GM12878 (cell line): ENCODE results near the gene TRIM7. TPM values are rescaled to one million over a fixed set of nuclear protein-coding genes. Genes with fewer than 3 reads are reported as not detected.
A peak's percentile ranks its signal among the peaks of the same experiment; 100 is the strongest.

ENCODE experiments used
- ATAC-seq: fragments of 200-7000 bp; cut with Tn5 transposase; 3 replicates; pipeline ENCODE4 v1.9.1; 2020; ENCODE audit warnings: mild to moderate bottlenecking, moderate library complexity
- BruUV-seq: library from RNA; stranded (reverse); fragments of 400-500 nt; replicated peaks from 2 replicates; lab custom pipeline; 2021; lab: Mats Ljungman, UMichigan
- CTCF ChIA-PET: fragments of 300-600 bp; sonication (Branson Sonifier 250); formaldehyde crosslinking; extraction: SDS; loops from one replicate; lab custom pipeline; 2021; ENCODE audit warnings: inconsistent platforms; lab: Yijun Ruan, JAX
- POLR2A ChIA-PET: fragments of 350-600 bp; formaldehyde crosslinking; extraction: SDS; loops from one replicate; lab custom pipeline; 2021; ENCODE audit warnings: inconsistent platforms; lab: Charles Lee
- RAD21 ChIA-PET: fragments of 300-600 bp; sonication (Branson Sonifier 250); formaldehyde crosslinking; loops from one replicate; lab custom pipeline; 2023; ENCODE audit warnings: antibody characterized with exemption; ENCODE audit not compliant: unreplicated experiment; lab: Charles Lee
- SMC1A ChIA-PET: fragments of 300-600 bp; sonication (Branson Sonifier 250); formaldehyde crosslinking; loops from one replicate; lab custom pipeline; 2023; ENCODE audit not compliant: unreplicated experiment, uncharacterized antibody; lab: Charles Lee
- DNase-seq: peaks from one replicate; pipeline ENCODE4 v3.0.0-alpha.2; 2011; ENCODE audit warnings: low read depth, low spot score
- FAIRE-seq: peaks from 3 replicates; lab custom pipeline; 2011; peaks lifted over from hg19 to GRCh38; lab: Jason Lieb, UNC
- H2AFZ ChIP-seq: 2 replicates; pipeline ENCODE4 v1.6.0; 2011; ENCODE audit warnings: low read depth, low read length, control low read depth; ENCODE audit not compliant: control insufficient read depth
- H3K27ac ChIP-seq: 2 replicates; pipeline ENCODE4 v1.5.1; 2011; ENCODE audit warnings: control low read depth; ENCODE audit not compliant: control insufficient read depth, insufficient read depth
- H3K27me3 ChIP-seq, 2 experiments: replicated peaks in 1 of 2; 2 replicates each; pipeline versions ENCODE4 v1.6.0 to v1.6.1; 2011; ENCODE audit warnings: low read length in 1 of 2; ENCODE audit not compliant: control insufficient read depth in 2 of 2, insufficient read depth in 2 of 2
- H3K36me3 ChIP-seq, 2 experiments: 2 replicates each; pipeline ENCODE4 v1.5.1; 2011; ENCODE audit warnings: low read length in 1 of 2; ENCODE audit not compliant: control insufficient read depth in 2 of 2, insufficient read depth in 2 of 2
- H3K4me1 ChIP-seq: 2 replicates; pipeline ENCODE4 v1.6.1; 2011; ENCODE audit warnings: mild to moderate bottlenecking, low read length, moderate library complexity, mixed read lengths; ENCODE audit not compliant: control insufficient read depth, insufficient read depth
- H3K4me2 ChIP-seq: 2 replicates; pipeline ENCODE4 v1.6.0; 2011; ENCODE audit warnings: control low read depth; ENCODE audit not compliant: control insufficient read depth, insufficient read depth
- H3K4me3 ChIP-seq: fragments of 200-600 bp; sonication (generic); 2 replicates; pipeline ENCODE4 v1.5.1; 2016
- H3K79me2 ChIP-seq: 2 replicates; pipeline ENCODE4 v1.6.0; 2011; ENCODE audit warnings: low read length; ENCODE audit not compliant: control insufficient read depth, insufficient read depth
- H3K9ac ChIP-seq: 2 replicates; pipeline ENCODE4 v1.8.0; 2011; ENCODE audit warnings: low read length, control low read depth, mixed read lengths; ENCODE audit not compliant: control insufficient read depth, insufficient read depth
- H3K9me3 ChIP-seq: replicated peaks from 3 replicates; pipeline ENCODE4 v1.5.1; 2011; ENCODE audit warnings: mild to moderate bottlenecking, low read length; ENCODE audit not compliant: control insufficient read depth, insufficient read depth
- H4K20me1 ChIP-seq: 2 replicates; pipeline ENCODE4 v1.6.0; 2011; ENCODE audit not compliant: control insufficient read depth, insufficient read depth
- BHLHE40 ChIP-seq, 2 experiments: fragments of 450-650 bp in 1 of 2; IDR thresholded peaks; 2 replicates each; pipeline ENCODE4 v1.6.1; 2011 to 2017; ENCODE audit warnings: low read depth in 2 of 2, borderline replicate concordance in 1 of 2, improper control_type of control experiment in 1 of 2, low read length in 1 of 2, mild to moderate bottlenecking in 1 of 2
- KAT2A ChIP-seq: conservative IDR thresholded peaks from 2 replicates; pipeline ENCODE4 v1.6.1; 2011; ENCODE audit warnings: low read depth, low read length; ENCODE audit not compliant: control insufficient read depth
- SIX5 ChIP-seq: IDR thresholded peaks from 2 replicates; pipeline ENCODE4 v1.6.1; 2011; ENCODE audit warnings: mild to moderate bottlenecking, low read depth, low read length, moderate library complexity; ENCODE audit not compliant: severe bottlenecking
- SMARCA5 ChIP-seq: fragments of 450-650 bp; IDR thresholded peaks from 2 replicates; pipeline ENCODE4 v1.6.1; 2017; ENCODE audit warnings: mild to moderate bottlenecking
- TCF12 ChIP-seq: IDR thresholded peaks from 2 replicates; pipeline ENCODE4 v1.6.1; 2011; ENCODE audit warnings: low read depth, mild to moderate bottlenecking, low read length
- WGBS: methylation state at CpG from one replicate; pipeline ENCODE4 v1.1.6; 2016; ENCODE audit warnings: low lambda C conversion rate; ENCODE audit not compliant: insufficient replicate concordance, insufficient coverage; ENCODE audit errors: missing lambda C conversion rate; 5-methylcytosine and 5-hydroxymethylcytosine counted together
- in situ Hi-C: fragments of 300-500 bp; cut with MboI; formaldehyde crosslinking; loops from 9 replicates; pipeline ENCODE4 v1.14.3; 2018; ENCODE audit warnings: mixed read lengths
- intact Hi-C: fragments of 100-400 bp; cut with micrococcal nuclease; formaldehyde crosslinking; loops from one replicate; pipeline ENCODE4 v1.14.2; 2022; ENCODE audit not compliant: unreplicated experiment
- polyA plus RNA-seq, 11 experiments: library from polyadenylated mRNA; depleted of rRNA in 4 of 11; unstranded in 6 of 11; stranded (reverse) in 5 of 11; fragments of >200 nt; fragmentation: Nextera tagmentation in 4 of 11; fragmentation: Illumina TruSeq in 1 of 11; extraction: Ambion mirVana in 4 of 11; extraction: Trizol in 1 of 11; gene quantifications; 1 replicate in 1 of 11; 2 replicates in 10 of 11; pipeline versions ENCODE4 v1.2.1 to v1.2.3, GENCODE V29; 2011 to 2016; ENCODE audit warnings: inconsistent platforms in 2 of 11, missing spikeins in 2 of 11, low read depth in 1 of 11
- total RNA-seq, 4 experiments: library from RNA; depleted of rRNA in 3 of 4; stranded (reverse); fragments of >200 nt in 3 of 4; fragmentation: Illumina TruSeq in 1 of 4; extraction: Trizol in 1 of 4; gene quantifications; 2 replicates each; pipeline versions ENCODE4 v1.2.1 to v1.2.3, GENCODE V29; 2013 to 2021
- TF ChIP-seq, protein P1 (sequence below): fragments of 450-650 bp; IDR thresholded peaks from 2 replicates; pipeline ENCODE4 v1.6.1; 2017; ENCODE audit warnings: mild to moderate bottlenecking
- TF ChIP-seq, protein P2 (sequence below): fragments of 450-650 bp; IDR thresholded peaks from 2 replicates; pipeline ENCODE4 v1.6.1; 2016; ENCODE audit warnings: mild to moderate bottlenecking
- TF ChIP-seq, protein P3 (sequence below): fragments of 450-650 bp; IDR thresholded peaks from 2 replicates; pipeline ENCODE4 v1.6.1; 2018; ENCODE audit warnings: mild to moderate bottlenecking, low read depth, moderate library complexity; ENCODE audit not compliant: partially characterized antibody

Gene TRIM7
- total and polyA plus RNA-seq, 10 of the 15 experiments (the other 5 are each of a cell fraction or from before 2014, with no cell fraction given), result 0.02 to 1.6 (median 0.41) TPM

DNA sequence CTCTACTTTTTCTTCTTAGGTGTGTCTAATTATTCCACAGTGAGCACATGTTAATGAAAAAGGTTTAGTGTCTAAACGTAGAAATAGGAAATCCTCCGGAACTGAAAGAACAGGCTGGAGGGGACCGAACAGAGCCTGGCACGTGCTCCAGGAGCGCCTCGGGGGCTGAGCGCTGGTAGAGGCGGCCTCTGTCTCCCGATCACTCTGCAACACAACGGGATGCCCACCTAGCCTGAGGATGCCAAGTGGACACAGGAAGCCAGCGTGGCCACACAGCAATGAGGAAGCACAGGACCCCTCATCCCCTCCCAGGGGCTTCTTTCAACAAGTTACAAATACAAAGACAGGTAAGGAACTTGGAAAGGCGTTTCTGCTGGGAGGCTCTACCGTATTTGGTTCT lies 19.4 kb downstream of the TRIM7 start:
- RAD21 ChIA-PET, result interaction anchor here (0.9 to 2.2 kb wide), 9 partner anchors 11 to 381 kb away, joined by 3 to 17 read pairs (median 5); partner anchors contain the start of genes TRIM52 and TRIM7
- SMC1A ChIA-PET, result interaction anchor here (1.0 to 2.3 kb wide), 13 partner anchors 7 to 377 kb away, joined by 3 to 15 read pairs (median 4); no protein-coding TSS in a partner anchor
- Histone ChIP-seq H3K4me2 (no peak overlapping the region), H3K36me3 (no peaks in the 10 kb centered on the region), H3K27me3 (no peaks in the 10 kb centered on the region), H3K9me3 (no peaks in the 10 kb centered on the region), H3K79me2 (no peaks in the 10 kb centered on the region), H3K27ac (no peak overlapping the region), H3K4me1 (peaks cover 11% of the 10 kb centered on the region)
- in situ Hi-C loops, result loop anchor here (10.0 kb wide), 1 partner anchor 69 kb away; no protein-coding TSS in a partner anchor
- intact Hi-C loops, result no loop called here
- no TSS peak for BruUV-seq
- WGBS, result 79% methylated on average over 13 of the region's 13 CpGs
- ATAC-seq, result no peak
- CTCF ChIA-PET, result interaction anchor here (1.3 to 2.7 kb wide), 12 partner anchors 10 to 63 kb away, joined by 3 to 31 read pairs (median 8); partner anchors contain the start of genes RACK1 and TRIM41
- TF ChIP-seq TCF12, result no peak
- 0 out of 4 replicates have a peak, but pooled peaks of 1 of the 2 experiments have one; percentile 8 for TF ChIP-seq BHLHE40 (IDR thresholded peaks at IDR 0.05; ENCODE audit: borderline replicate concordance in 1 of 2, low read depth in 2 of 2, low read length in 1 of 2)
- TF ChIP-seq, all 136 proteins: peak for 1
- no peak for FAIRE-seq
- H2AFZ ChIP-seq, result no peak overlapping the region
- H3K9ac ChIP-seq, result no peak overlapping the region
- POLR2A ChIA-PET, result interaction anchor here (0.5 to 2.9 kb wide), 10 partner anchors 13 to 391 kb away, joined by 3 to 13 read pairs (median 5); partner anchors contain the start of genes RACK1 and TRIM41
- no peak overlapping the region for H3K4me3 ChIP-seq
- no peaks in the 10 kb centered on the region for H4K20me1 ChIP-seq
- DNase-seq, result no peak

DNA sequence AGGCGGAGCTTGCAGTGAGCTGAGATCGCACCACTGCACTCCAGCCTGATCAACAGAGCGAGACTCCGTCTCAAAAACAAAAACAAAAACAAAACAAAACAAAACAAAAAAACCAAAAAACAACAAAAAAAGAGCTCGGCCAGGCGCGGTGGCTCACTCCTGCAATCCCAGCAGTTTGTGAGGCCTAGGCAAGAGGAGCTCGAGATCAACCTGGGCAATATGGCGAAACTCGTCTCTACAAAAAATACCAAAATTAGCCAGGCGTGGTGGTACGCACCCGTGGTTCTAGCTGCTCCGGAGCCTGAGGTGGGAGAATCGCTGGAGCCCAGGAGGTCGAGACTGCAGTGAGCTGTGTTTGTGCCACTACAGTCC lies 20.2 kb downstream of the TRIM7 start:
- no peak overlapping the region for H3K9ac ChIP-seq
- DNase-seq, result no peak
- no peaks in the 10 kb centered on the region for H4K20me1 ChIP-seq
- POLR2A ChIA-PET, result interaction anchor here (0.5 to 2.9 kb wide), 13 partner anchors 8 to 390 kb away, joined by 3 to 13 read pairs (median 5); partner anchors contain the start of genes RACK1 and TRIM41
- SMC1A ChIA-PET, result interaction anchor here (0.9 to 2.3 kb wide), 20 partner anchors 8 to 376 kb away, joined by 3 to 15 read pairs (median 4); no protein-coding TSS in a partner anchor
- no peaks in the 10 kb centered on the region for H3K36me3 ChIP-seq
- RAD21 ChIA-PET, result interaction anchor here (0.9 to 2.2 kb wide), 16 partner anchors 8 to 380 kb away, joined by 3 to 17 read pairs (median 6); partner anchors contain the start of genes TRIM52 and TRIM7
- FAIRE-seq, result no peak
- intact Hi-C loops, result no loop called here
- in situ Hi-C loops, result loop anchor here (10.0 kb wide), 1 partner anchor 70 kb away; no protein-coding TSS in a partner anchor
- peaks cover 11% of the 10 kb centered on the region for H3K4me1 ChIP-seq
- peak overlapping the region; percentile 45 for H2AFZ ChIP-seq
- peak overlapping the region; percentile 57 for H3K4me3 ChIP-seq
- CTCF ChIA-PET, result interaction anchor here (0.7 to 3.3 kb wide), 21 partner anchors 10 to 396 kb away, joined by 3 to 31 read pairs (median 5); partner anchors contain the start of genes RACK1, TRIM41 and TRIM7
- no TSS peak for BruUV-seq
- WGBS, result 94% methylated on average over 16 of the region's 16 CpGs
- H3K27ac ChIP-seq, result no peak overlapping the region
- H3K4me2 ChIP-seq, result peak overlapping the region; percentile 68
- H3K79me2 ChIP-seq, result no peaks in the 10 kb centered on the region
- no peak for ATAC-seq
- H3K9me3 ChIP-seq, result no peaks in the 10 kb centered on the region
- no peaks in the 10 kb centered on the region for H3K27me3 ChIP-seq
- TF ChIP-seq, protein P1, sequence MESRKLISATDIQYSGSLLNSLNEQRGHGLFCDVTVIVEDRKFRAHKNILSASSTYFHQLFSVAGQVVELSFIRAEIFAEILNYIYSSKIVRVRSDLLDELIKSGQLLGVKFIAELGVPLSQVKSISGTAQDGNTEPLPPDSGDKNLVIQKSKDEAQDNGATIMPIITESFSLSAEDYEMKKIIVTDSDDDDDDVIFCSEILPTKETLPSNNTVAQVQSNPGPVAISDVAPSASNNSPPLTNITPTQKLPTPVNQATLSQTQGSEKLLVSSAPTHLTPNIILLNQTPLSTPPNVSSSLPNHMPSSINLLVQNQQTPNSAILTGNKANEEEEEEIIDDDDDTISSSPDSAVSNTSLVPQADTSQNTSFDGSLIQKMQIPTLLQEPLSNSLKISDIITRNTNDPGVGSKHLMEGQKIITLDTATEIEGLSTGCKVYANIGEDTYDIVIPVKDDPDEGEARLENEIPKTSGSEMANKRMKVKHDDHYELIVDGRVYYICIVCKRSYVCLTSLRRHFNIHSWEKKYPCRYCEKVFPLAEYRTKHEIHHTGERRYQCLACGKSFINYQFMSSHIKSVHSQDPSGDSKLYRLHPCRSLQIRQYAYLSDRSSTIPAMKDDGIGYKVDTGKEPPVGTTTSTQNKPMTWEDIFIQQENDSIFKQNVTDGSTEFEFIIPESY, result no peak
- no peak for TF ChIP-seq KAT2A
- 0 out of 2 replicates have a peak, but pooled peaks have one; percentile 16 for TF ChIP-seq SMARCA5
- TF ChIP-seq, protein P2, sequence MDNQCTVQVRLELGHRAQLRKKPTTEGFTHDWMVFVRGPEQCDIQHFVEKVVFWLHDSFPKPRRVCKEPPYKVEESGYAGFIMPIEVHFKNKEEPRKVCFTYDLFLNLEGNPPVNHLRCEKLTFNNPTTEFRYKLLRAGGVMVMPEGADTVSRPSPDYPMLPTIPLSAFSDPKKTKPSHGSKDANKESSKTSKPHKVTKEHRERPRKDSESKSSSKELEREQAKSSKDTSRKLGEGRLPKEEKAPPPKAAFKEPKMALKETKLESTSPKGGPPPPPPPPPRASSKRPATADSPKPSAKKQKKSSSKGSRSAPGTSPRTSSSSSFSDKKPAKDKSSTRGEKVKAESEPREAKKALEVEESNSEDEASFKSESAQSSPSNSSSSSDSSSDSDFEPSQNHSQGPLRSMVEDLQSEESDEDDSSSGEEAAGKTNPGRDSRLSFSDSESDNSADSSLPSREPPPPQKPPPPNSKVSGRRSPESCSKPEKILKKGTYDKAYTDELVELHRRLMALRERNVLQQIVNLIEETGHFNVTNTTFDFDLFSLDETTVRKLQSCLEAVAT, result peak; percentile 89
- TF ChIP-seq, protein P3, sequence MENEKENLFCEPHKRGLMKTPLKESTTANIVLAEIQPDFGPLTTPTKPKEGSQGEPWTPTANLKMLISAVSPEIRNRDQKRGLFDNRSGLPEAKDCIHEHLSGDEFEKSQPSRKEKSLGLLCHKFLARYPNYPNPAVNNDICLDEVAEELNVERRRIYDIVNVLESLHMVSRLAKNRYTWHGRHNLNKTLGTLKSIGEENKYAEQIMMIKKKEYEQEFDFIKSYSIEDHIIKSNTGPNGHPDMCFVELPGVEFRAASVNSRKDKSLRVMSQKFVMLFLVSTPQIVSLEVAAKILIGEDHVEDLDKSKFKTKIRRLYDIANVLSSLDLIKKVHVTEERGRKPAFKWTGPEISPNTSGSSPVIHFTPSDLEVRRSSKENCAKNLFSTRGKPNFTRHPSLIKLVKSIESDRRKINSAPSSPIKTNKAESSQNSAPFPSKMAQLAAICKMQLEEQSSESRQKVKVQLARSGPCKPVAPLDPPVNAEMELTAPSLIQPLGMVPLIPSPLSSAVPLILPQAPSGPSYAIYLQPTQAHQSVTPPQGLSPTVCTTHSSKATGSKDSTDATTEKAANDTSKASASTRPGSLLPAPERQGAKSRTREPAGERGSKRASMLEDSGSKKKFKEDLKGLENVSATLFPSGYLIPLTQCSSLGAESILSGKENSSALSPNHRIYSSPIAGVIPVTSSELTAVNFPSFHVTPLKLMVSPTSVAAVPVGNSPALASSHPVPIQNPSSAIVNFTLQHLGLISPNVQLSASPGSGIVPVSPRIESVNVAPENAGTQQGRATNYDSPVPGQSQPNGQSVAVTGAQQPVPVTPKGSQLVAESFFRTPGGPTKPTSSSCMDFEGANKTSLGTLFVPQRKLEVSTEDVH, result no peak
- no peak for TF ChIP-seq SIX5
